Immature natural killer cell (primary cell): ENCODE data around the gene ETV1. TPM values are rescaled to one million over a fixed set of nuclear protein-coding genes. Genes with fewer than 3 reads are reported as not detected.

Experiments
- DNase-seq, 3 donors: peaks; one replicate each; pipeline ENCODE4 v3.0.0; 2022; ENCODE audit warnings: mixed read lengths in 1 of 3
- H3K27ac Mint-ChIP-seq, 6 donors: one replicate each; pipeline ENCODE4 v1.8.0; 2020; ENCODE audit warnings: mixed read lengths in 6 of 6, mild to moderate bottlenecking in 5 of 6, inconsistent platforms in 4 of 6, moderate library complexity in 3 of 6
- H3K27me3 Mint-ChIP-seq, 3 donors: one replicate each; pipeline ENCODE4 v1.8.0; 2020 to 2021; ENCODE audit warnings: low read depth in 3 of 3, mild to moderate bottlenecking in 3 of 3, mixed read lengths in 3 of 3, moderate library complexity in 3 of 3, inconsistent platforms in 1 of 3
- H3K36me3 Mint-ChIP-seq, 3 donors: one replicate each; pipeline ENCODE4 v1.8.0; 2020; ENCODE audit warnings: mixed read lengths in 3 of 3, inconsistent platforms in 2 of 3, mild to moderate bottlenecking in 2 of 3
- H3K4me1 Mint-ChIP-seq, 2 donors: one replicate each; pipeline ENCODE4 v1.8.0; 2020; ENCODE audit warnings: inconsistent platforms in 2 of 2, mild to moderate bottlenecking in 2 of 2, mixed read lengths in 2 of 2, moderate library complexity in 1 of 2
- H3K4me3 Mint-ChIP-seq, 5 donors: one replicate each; pipeline ENCODE4 v1.8.0; 2020; ENCODE audit warnings: mild to moderate bottlenecking in 5 of 5, mixed read lengths in 5 of 5, inconsistent platforms in 3 of 5, moderate library complexity in 3 of 5
- H3K9me3 Mint-ChIP-seq, 6 donors: one replicate each; pipeline ENCODE4 v1.8.0; 2020; ENCODE audit warnings: mild to moderate bottlenecking in 6 of 6, mixed read lengths in 6 of 6, inconsistent platforms in 4 of 6, moderate library complexity in 3 of 6
- polyA plus RNA-seq, 3 donors: library from polyadenylated mRNA; unstranded; fragments of 300-500 nt; fragmentation: Illumina TruSeq; gene quantifications; one replicate each; pipeline ENCODE4 v1.2.3, GENCODE V29; 2021

The ETV1 gene
- polyA plus RNA-seq, result not detected

DNA sequence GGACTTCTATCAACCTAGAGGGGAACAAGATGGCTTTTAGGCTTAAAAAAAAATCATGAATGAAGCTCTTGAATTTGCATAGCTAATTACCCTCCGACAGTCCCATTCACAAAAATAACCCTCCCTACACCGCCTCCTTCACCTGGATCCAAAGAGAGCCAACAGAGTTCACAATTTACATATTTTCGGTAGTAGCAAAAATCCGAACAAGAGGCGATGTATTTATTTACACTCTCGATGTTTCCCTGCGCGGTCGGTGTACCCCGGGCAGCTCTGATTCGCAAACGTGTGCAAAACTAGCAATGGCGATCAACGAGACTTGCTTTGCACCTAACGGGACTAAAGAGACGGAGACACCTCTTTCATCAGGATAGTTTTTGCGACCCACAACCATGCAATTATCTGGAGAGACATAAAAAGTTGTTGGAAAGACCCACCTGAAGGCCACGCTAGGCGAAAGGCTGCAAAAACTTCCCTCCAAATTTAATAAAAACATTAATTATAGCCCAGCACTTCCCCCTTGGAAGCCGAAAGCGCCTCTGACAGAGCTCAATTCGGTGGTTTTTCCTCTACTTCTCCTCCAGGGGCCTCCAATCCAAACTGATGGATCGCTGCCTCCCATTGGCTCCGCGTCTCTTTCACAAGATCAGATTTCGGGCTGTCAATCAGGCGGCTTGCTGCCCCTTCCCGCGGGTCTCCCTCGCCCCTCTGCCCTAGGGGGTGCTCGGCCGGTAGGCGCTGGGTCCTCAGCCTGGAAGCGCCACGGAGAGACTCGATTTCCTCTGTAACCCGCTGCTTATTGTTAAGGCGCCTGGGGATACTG is at the start of gene ETV1:
Gene ETV1 (minus strand): TSS at position 541 of the 823 bp plus-strand sequence. CDS start 614 bp downstream, outside the sequence.
- H3K4me1 Mint-ChIP-seq, result no peaks in the 10 kb centered on the region
- no peak within 1 kb of the TSS for H3K4me3 Mint-ChIP-seq
- H3K9me3 Mint-ChIP-seq, result no peaks in the 10 kb centered on the region
- peak in 1 of 3 donors; percentile 11 for DNase-seq
- no peak within 1 kb of the TSS for H3K27ac Mint-ChIP-seq
- H3K27me3 Mint-ChIP-seq, result peaks cover 0 to 8% (median 2%) of the 10 kb centered on the region in 3 donors
- H3K36me3 Mint-ChIP-seq, result no peaks in the 10 kb centered on the region

GRCh38 chr7:14024406-14024805 is 34.9 kb upstream of the ETV1 start:
- no peak for DNase-seq
- Mint-ChIP-seq H3K4me3 (no peak overlapping the region), H3K27me3 (no peaks in the 10 kb centered on the region), H3K4me1 (no peaks in the 10 kb centered on the region), H3K36me3 (no peaks in the 10 kb centered on the region), H3K9me3 (peaks cover 0 to 3% (median 0%) of the 10 kb centered on the region in 6 donors), H3K27ac (no peak overlapping the region)

GRCh38 chr7:14023838-14024237 is 34.4 kb upstream of the ETV1 start:
- H3K4me3 Mint-ChIP-seq, result no peak overlapping the region
- DNase-seq, result no peak

GRCh38 chr7:14023342-14023741 is 33.9 kb upstream of the ETV1 start:
- Mint-ChIP-seq H3K4me1 (no peaks in the 10 kb centered on the region), H3K27me3 (peaks cover 0 to 1% (median 0%) of the 10 kb centered on the region in 3 donors), H3K4me3 (no peak overlapping the region), H3K9me3 (peaks cover 0 to 3% (median 0%) of the 10 kb centered on the region in 6 donors), H3K27ac (no peak overlapping the region), H3K36me3 (no peaks in the 10 kb centered on the region)
- DNase-seq, result no peak

More at GRCh38 chr7:14023838-14024237, 34.4 kb upstream of the ETV1 start:
- Mint-ChIP-seq H3K27me3 (no peaks in the 10 kb centered on the region), H3K36me3 (no peaks in the 10 kb centered on the region), H3K9me3 (peaks cover 0 to 3% (median 0%) of the 10 kb centered on the region in 6 donors), H3K27ac (no peak overlapping the region), H3K4me1 (no peaks in the 10 kb centered on the region)

DNA sequence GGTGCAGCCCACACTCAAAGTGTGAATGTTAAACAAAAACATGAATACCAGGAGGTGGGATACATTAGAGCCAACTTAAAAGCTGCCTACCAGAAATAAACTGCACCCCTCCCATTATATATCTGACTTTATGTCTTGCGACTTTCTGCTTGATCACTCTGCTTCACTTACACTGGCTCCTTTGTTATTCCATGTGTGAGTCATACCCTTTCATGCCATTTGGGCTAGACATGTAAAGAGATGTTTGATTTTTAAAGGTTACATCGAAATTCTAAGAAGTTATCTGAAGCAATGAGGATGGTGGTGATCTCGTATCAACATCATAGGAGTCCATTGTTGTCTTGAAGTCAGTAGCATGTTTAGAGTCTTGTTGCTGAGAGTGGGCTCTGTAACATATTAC is 31.6 kb upstream of the ETV1 start:
- Mint-ChIP-seq H3K27me3 (peaks cover 0 to 6% (median 1%) of the 10 kb centered on the region in 3 donors), H3K4me3 (no peak overlapping the region), H3K4me1 (no peaks in the 10 kb centered on the region), H3K36me3 (no peaks in the 10 kb centered on the region), H3K27ac (no peak overlapping the region), H3K9me3 (peaks cover 0 to 3% (median 0%) of the 10 kb centered on the region in 6 donors)
- no peak for DNase-seq

- H3K4me1 Mint-ChIP-seq, result no peaks in the 10 kb centered on the region
These were observed 31.0 kb upstream of the ETV1 start for GRCh38 chr7:14020339-14020900.

DNA sequence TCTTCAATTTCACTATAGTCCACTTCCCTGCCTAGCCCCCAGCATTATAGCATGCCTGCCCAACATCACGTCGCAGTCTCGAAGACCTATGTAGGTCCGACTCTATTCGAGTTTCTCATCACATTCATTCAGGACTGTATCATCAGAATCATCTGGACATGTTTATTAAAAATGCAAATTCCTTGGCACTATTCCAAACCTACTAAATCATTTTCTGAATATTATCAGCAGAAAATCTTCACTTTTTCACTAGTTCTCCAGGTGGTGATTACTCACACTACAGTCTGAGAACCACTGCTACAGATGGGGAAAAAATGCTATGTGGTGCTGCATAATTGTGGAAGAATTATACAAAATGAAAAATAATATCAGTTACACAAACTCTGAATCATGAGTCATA is 29.3 kb upstream of the ETV1 start:
- DNase-seq, result no peak
- Mint-ChIP-seq H3K4me3 (no peak overlapping the region), H3K27ac (no peak overlapping the region), H3K27me3 (peaks cover 0 to 6% (median 2%) of the 10 kb centered on the region in 3 donors), H3K9me3 (peaks cover 0 to 3% (median 0%) of the 10 kb centered on the region in 6 donors), H3K36me3 (no peaks in the 10 kb centered on the region), H3K4me1 (no peaks in the 10 kb centered on the region)

More at GRCh38 chr7:14020339-14020900, 31.0 kb upstream of the ETV1 start:
- H3K4me3 Mint-ChIP-seq, result no peak overlapping the region
- DNase-seq, result no peak
- no peaks in the 10 kb centered on the region for H3K36me3 Mint-ChIP-seq
- H3K27me3 Mint-ChIP-seq, result peaks cover 0 to 6% (median 1%) of the 10 kb centered on the region in 3 donors
- no peak overlapping the region for H3K27ac Mint-ChIP-seq
- H3K9me3 Mint-ChIP-seq, result peaks cover 0 to 3% (median 0%) of the 10 kb centered on the region in 6 donors

DNA sequence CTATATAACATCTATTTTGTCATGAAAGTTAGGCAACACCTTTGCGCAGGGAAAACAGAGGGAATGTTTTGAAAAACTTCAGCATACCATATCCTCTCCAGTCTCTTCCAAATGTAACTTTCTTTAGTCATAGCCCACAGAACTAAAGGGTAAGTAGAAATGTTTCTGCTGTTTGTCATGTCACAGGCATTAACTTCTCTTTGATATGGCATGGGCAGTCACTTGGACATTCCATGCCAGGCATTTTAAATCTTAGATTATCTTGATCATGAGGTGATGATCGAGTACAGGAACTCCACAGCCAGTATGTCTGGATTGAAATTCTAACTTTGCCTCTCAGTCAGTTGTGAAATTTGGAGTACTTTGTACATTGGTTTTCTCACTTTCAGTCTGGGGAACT is 27.5 kb upstream of the ETV1 start:
- Mint-ChIP-seq H3K4me3 (no peak overlapping the region), H3K27me3 (peaks cover 0 to 6% (median 2%) of the 10 kb centered on the region in 3 donors), H3K36me3 (peaks cover 0 to 4% (median 0%) of the 10 kb centered on the region in 3 donors), H3K9me3 (peaks cover 0 to 3% (median 0%) of the 10 kb centered on the region in 6 donors), H3K27ac (no peak overlapping the region), H3K4me1 (no peaks in the 10 kb centered on the region)
- DNase-seq, result no peak

DNA sequence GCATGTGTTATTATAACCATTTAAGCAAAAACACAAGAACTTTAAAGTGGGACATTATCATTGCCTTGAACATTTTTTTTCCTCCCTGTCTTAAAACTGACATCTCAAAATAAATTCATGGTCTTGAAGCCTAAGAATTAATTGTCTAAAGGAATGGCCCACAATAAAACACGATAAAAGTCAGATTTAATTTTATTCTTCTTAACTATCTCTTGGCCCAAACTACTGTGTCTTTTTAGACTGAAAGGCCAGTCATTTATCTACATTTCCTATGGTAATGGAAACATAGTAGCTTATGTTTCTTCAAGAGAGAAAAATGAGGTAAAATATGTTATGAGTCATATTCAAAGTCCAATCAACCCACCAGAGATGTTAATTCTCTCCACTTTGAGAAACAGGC is 24.4 kb upstream of the ETV1 start:
- Mint-ChIP-seq H3K27ac (no peak overlapping the region), H3K27me3 (peaks cover 0 to 6% (median 2%) of the 10 kb centered on the region in 3 donors), H3K36me3 (peaks cover 0 to 4% (median 0%) of the 10 kb centered on the region in 3 donors), H3K4me3 (no peak overlapping the region), H3K4me1 (peaks cover 4 to 7% of the 10 kb centered on the region in 2 donors), H3K9me3 (peaks cover 0 to 3% (median 0%) of the 10 kb centered on the region in 6 donors)
- DNase-seq, result no peak

GRCh38 chr7:14009453-14010418 is 20.3 kb upstream of the ETV1 start:
- Mint-ChIP-seq H3K4me3 (peak overlapping the region in 4 of 5 donors; percentile 21 to 80 (median 72)), H3K36me3 (peaks cover 0 to 4% (median 0%) of the 10 kb centered on the region in 3 donors)

DNA sequence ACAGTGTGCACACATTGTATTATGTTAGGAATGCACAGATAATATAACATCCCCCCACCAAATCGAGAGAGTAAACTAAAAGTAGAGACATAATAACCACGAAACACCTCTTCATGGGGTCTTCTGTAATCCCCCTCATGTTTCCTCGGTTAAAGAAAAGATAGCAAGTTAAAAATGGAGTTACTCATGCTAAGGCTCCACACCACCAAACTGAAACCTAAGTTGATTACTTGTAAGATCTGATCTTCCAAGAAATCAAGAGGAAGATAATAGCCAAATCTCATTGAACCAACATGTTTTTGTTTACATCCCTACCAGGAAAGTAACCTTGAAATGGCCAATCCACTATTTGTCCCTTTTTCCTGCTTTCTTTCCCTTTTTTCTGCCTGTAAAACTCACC is 11.7 kb upstream of the ETV1 start:
- no peak overlapping the region for H3K27ac Mint-ChIP-seq
- peaks cover 0 to 10% (median 3%) of the 10 kb centered on the region in 3 donors for H3K27me3 Mint-ChIP-seq
- H3K4me1 Mint-ChIP-seq, result no peaks in the 10 kb centered on the region
- H3K36me3 Mint-ChIP-seq, result no peaks in the 10 kb centered on the region
- DNase-seq, result no peak
- no peak overlapping the region for H3K4me3 Mint-ChIP-seq
- peaks cover 0 to 8% (median 0%) of the 10 kb centered on the region in 6 donors for H3K9me3 Mint-ChIP-seq

More at GRCh38 chr7:14009453-14010418, 20.3 kb upstream of the ETV1 start:
- peak in 1 of 3 donors; percentile 5 for DNase-seq
- H3K4me1 Mint-ChIP-seq, result peaks cover 4 to 7% of the 10 kb centered on the region in 2 donors
- peaks cover 0 to 4% (median 0%) of the 10 kb centered on the region in 6 donors for H3K9me3 Mint-ChIP-seq
- H3K27me3 Mint-ChIP-seq, result peaks cover 0 to 3% (median 0%) of the 10 kb centered on the region in 3 donors
- peak overlapping the region in 3 of 6 donors; percentile 21 to 68 (median 67) for H3K27ac Mint-ChIP-seq

DNA sequence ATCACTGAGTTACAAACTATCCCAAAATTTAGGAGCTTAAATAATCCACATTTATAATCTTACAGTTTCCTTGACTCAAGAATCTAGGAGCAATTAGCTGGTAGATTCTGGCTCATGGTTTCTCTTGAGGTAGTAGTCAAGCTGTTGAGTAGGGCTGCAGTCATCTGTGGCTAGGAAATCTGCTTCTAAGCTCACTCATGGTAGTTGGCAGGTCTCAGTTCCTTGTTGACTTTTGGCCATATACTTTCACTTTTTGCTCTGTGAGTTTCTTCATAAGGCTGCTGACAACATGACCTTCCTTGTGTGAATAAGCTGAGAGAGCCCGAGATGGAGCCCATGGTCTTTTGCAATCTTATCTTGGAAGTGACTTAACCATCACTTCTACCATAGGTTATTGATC is 10.8 kb upstream of the ETV1 start:
- H3K27ac Mint-ChIP-seq, result no peak overlapping the region
- no peak overlapping the region for H3K4me3 Mint-ChIP-seq
- H3K27me3 Mint-ChIP-seq, result peaks cover 0 to 10% (median 1%) of the 10 kb centered on the region in 3 donors
- no peaks in the 10 kb centered on the region for H3K4me1 Mint-ChIP-seq
- peaks cover 0 to 6% (median 0%) of the 10 kb centered on the region in 6 donors for H3K9me3 Mint-ChIP-seq
- no peak for DNase-seq
- no peaks in the 10 kb centered on the region for H3K36me3 Mint-ChIP-seq

GRCh38 chr7:13998866-13999265 is 9.4 kb upstream of the ETV1 start:
- Mint-ChIP-seq H3K27ac (no peak overlapping the region), H3K36me3 (no peaks in the 10 kb centered on the region), H3K4me1 (no peaks in the 10 kb centered on the region), H3K27me3 (peaks cover 0 to 7% (median 1%) of the 10 kb centered on the region in 3 donors), H3K4me3 (no peak overlapping the region), H3K9me3 (no peaks in the 10 kb centered on the region)
- DNase-seq, result no peak
